ENCODE measurements around the gene SFT2D1. TPM values are rescaled to one million over a fixed set of nuclear protein-coding genes. Genes with fewer than 3 reads are reported as not detected.

Gene SFT2D1
- total RNA-seq, 3 donors from 2014 or later (not counting 1 experiment from before 2014, with no cell fraction given), result 32.8 to 44.7 (median 33.5) TPM

GRCh38 chr6:166318227-166318626, 24.1 kb downstream of the SFT2D1 start:
- TF ChIP-seq CTCF (IDR thresholded peaks at IDR 0.05), result no peak
- DNase-seq (no peak), ATAC-seq (no peak)
- intact Hi-C loops (cut with micrococcal nuclease), result no loop called here
- H3K36me3 Mint-ChIP-seq, result no peaks in the 10 kb centered on the region
- Histone ChIP-seq H3K4me3 (ENCODE audit: low read length) (no peak overlapping the region), H3K27me3 (ENCODE audit: control insufficient read depth, insufficient read depth, low read length) (no peaks in the 10 kb centered on the region), H3K36me3 (ENCODE audit: control insufficient read depth, insufficient read depth, low read length) (peaks cover 28% of the 10 kb centered on the region), H3K9me3 (ENCODE audit: control insufficient read depth, insufficient read depth, low read length) (no peaks in the 10 kb centered on the region), H3K27ac (ENCODE audit: low read length) (no peak overlapping the region), H3K4me1 (ENCODE audit: control insufficient read depth, insufficient read depth, low read length) (peaks cover 3% of the 10 kb centered on the region)
- H3K9me3 Mint-ChIP-seq, result no peaks in the 10 kb centered on the region
- H3K27me3 Mint-ChIP-seq (ENCODE audit: low read depth in 2 of 2), result no peaks in the 10 kb centered on the region
- no peak overlapping the region for H3K4me3 Mint-ChIP-seq
- no peak overlapping the region for H3K27ac Mint-ChIP-seq
- 82% methylated on average over 14 of the region's 14 CpGs for WGBS (ENCODE audit: insufficient coverage)
- peaks cover 12 to 15% of the 10 kb centered on the region in 2 donors for H3K4me1 Mint-ChIP-seq

- Mint-ChIP-seq H3K27ac (no peak overlapping the region), H3K9me3 (no peaks in the 10 kb centered on the region), H3K27me3 (ENCODE audit: low read depth in 2 of 2) (no peaks in the 10 kb centered on the region), H3K4me3 (no peak overlapping the region), H3K4me1 (peaks cover 12 to 13% of the 10 kb centered on the region in 2 donors), H3K36me3 (no peaks in the 10 kb centered on the region)
- Histone ChIP-seq H3K27ac (ENCODE audit: low read length) (no peak overlapping the region), H3K4me1 (ENCODE audit: control insufficient read depth, insufficient read depth, low read length) (peaks cover 3% of the 10 kb centered on the region), H3K4me3 (ENCODE audit: low read length) (no peak overlapping the region), H3K36me3 (ENCODE audit: control insufficient read depth, insufficient read depth, low read length) (peaks cover 22% of the 10 kb centered on the region), H3K9me3 (ENCODE audit: control insufficient read depth, insufficient read depth, low read length) (no peaks in the 10 kb centered on the region), H3K27me3 (ENCODE audit: control insufficient read depth, insufficient read depth, low read length) (no peaks in the 10 kb centered on the region)
- ATAC-seq, result no peak
- WGBS (ENCODE audit: insufficient coverage), result 92% methylated on average over 19 of the region's 19 CpGs
- intact Hi-C loops (cut with micrococcal nuclease), result no loop called here
- no peak for TF ChIP-seq CTCF (IDR thresholded peaks at IDR 0.05)
- no peak for DNase-seq
These were observed 24.8 kb downstream of the SFT2D1 start for GRCh38 chr6:166317261-166318212.

- H3K4me3 ChIP-seq (ENCODE audit: low read length), result no peak overlapping the region
- Mint-ChIP-seq H3K9me3 (no peaks in the 10 kb centered on the region), H3K27ac (no peak overlapping the region), H3K4me1 (peaks cover 12 to 13% of the 10 kb centered on the region in 2 donors), H3K36me3 (no peaks in the 10 kb centered on the region), H3K4me3 (no peak overlapping the region), H3K27me3 (ENCODE audit: low read depth in 2 of 2) (no peaks in the 10 kb centered on the region)
- no peak for DNase-seq
- peaks cover 3% of the 10 kb centered on the region for H3K4me1 ChIP-seq (ENCODE audit: control insufficient read depth, insufficient read depth, low read length)
- no peak for ATAC-seq
- no peak for TF ChIP-seq CTCF (IDR thresholded peaks at IDR 0.05)
- intact Hi-C loops (cut with micrococcal nuclease), result no loop called here
- 94% methylated on average over 11 of the region's 11 CpGs for WGBS (ENCODE audit: insufficient coverage)
- H3K36me3 ChIP-seq (ENCODE audit: control insufficient read depth, insufficient read depth, low read length), result peaks cover 10% of the 10 kb centered on the region
- H3K27ac ChIP-seq (ENCODE audit: low read length), result no peak overlapping the region
- H3K9me3 ChIP-seq (ENCODE audit: control insufficient read depth, insufficient read depth, low read length), result no peaks in the 10 kb centered on the region
- no peaks in the 10 kb centered on the region for H3K27me3 ChIP-seq (ENCODE audit: control insufficient read depth, insufficient read depth, low read length)
These were observed 26.9 kb downstream of the SFT2D1 start for GRCh38 chr6:166315436-166315835.
